ENCODE results near the gene AFF3.

Gene AFF3

DNA sequence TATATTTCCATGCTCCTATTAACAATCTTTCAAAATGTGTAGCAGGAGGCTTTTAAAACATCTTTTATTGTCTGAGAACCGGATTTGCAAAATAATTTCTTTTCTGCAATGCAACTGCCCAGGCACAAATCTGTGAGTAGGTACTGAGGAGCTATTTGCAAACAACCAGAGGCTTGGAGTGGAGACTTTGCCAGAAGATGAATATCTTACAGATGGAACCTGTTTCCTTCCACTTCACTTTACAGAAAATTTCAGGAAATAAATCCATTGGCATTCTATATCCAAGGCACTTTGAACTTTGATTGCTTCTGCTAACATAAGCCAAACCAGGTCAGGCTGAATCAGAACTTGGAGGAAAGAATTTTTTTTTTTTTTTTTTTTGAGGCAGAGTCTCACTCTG lies 415.2 kb downstream of the AFF3 start:
- in situ Hi-C loops (cut with MboI; ENCODE audit: low sequenced_read_pairs) = no loop called here

GRCh38 chr2:99726691-99727090 lies 415.7 kb downstream of the AFF3 start:
- in situ Hi-C loops (cut with MboI; ENCODE audit: low sequenced_read_pairs) = no loop called here

GRCh38 chr2:99725820-99726219 lies 416.6 kb downstream of the AFF3 start:
- in situ Hi-C loops (cut with MboI; ENCODE audit: low sequenced_read_pairs) = no loop called here

- in situ Hi-C loops (cut with MboI; ENCODE audit: low sequenced_read_pairs) = no loop called here
These were observed 419.9 kb downstream of the AFF3 start for GRCh38 chr2:99722476-99722875.

DNA sequence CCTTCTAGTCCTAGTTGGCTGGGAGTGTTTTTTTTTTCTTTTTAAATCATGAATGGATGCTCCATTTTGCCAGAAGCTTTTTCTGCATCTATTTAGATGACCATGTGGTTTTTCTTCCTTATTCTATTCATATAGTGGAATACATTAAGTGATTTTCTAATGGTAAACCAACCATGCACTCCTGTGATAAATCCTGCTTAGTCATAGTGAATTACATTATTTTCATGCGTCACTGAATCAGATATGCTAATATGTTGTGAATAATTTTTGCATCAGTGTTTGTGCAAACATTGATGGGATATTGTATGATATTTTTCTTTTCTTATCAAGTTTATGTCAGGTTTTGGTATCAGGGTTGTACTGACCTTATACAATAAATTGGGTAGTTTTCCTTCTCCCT lies 423.3 kb downstream of the AFF3 start:
- in situ Hi-C loops (cut with MboI; ENCODE audit: low sequenced_read_pairs) = no loop called here

DNA sequence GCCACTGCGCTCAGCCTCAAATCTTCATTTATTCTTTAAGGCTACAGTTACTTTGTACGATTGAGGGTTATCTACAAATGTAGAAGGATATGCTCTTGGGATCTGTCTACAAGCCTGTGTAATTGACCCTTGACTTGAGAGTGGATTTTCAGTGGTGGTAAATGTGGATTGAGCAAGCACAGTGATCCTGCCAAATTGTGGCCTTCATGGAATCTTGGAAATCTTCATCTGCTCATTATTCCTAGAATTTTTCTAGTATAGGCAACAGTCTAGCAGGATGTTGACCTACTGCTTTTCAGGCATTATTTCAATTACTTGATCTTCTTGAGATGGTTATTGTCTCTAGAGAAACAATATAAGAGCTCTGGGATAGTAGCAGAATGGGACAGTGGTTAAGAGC lies 426.4 kb downstream of the AFF3 start:
- in situ Hi-C loops (cut with MboI; ENCODE audit: low sequenced_read_pairs) = no loop called here

DNA sequence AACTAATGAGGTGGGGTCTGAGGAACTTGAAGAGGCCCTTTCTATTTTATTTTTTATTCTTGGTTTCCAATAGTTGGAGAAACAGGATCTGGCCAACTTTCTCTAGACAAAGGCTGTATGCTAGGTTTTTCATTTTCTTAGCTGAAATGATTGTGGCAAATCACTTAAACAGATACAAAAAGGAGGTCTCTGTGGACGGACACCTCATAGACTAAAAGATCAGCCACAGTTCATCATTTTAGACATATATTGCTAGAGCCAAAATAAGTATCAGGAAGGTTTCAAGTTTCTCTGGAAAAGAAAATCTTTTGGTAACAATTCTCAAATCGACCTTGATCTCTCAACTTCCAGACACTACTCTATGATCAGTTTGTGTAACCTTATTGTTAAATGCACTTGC lies 428.0 kb downstream of the AFF3 start:
- in situ Hi-C loops (cut with MboI; ENCODE audit: low sequenced_read_pairs) = no loop called here

DNA sequence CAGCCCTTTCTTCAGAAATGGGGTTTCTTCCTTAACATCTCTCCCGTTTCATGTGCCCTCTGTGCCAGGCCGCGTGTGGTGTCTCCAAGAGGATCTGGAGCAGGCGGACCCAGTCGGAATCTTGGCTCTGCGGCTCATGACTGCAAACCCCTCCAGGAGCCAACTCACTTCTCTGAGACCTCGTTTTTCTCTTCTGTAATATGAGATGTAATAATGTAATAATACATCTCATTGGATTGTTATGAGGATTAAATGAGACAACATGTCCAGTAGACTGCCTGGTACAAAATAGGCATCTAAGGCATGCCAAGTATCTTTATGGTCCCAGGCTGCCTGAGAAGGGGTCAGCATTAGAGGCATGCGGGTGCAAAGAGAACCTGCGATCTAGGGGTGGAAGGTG lies 431.2 kb downstream of the AFF3 start:
- in situ Hi-C loops (cut with MboI; ENCODE audit: low sequenced_read_pairs) = no loop called here

DNA sequence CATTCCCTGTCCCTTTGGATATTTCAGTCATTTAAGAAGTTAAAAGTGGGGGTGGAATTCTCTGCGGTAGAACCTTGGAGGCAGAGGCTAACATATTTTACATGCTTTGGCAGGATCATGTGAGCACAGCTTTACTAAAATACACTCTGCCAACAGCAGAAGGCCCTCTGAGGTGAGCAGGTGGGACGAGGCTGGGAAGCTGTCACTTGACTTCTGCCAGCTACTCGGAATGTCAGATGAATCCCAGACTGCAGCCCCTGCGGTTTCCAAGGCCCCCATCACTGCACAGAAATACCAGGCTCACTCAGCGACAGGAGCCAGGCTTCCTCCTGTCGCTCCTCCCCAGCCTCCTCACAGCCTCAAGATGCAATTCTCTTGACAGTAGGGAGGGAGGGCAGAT lies 431.7 kb downstream of the AFF3 start:
- in situ Hi-C loops (cut with MboI; ENCODE audit: low sequenced_read_pairs) = no loop called here

- in situ Hi-C loops (cut with MboI; ENCODE audit: low sequenced_read_pairs) = no loop called here
These were observed 433.2 kb downstream of the AFF3 start for GRCh38 chr2:99709229-99709628.

DNA sequence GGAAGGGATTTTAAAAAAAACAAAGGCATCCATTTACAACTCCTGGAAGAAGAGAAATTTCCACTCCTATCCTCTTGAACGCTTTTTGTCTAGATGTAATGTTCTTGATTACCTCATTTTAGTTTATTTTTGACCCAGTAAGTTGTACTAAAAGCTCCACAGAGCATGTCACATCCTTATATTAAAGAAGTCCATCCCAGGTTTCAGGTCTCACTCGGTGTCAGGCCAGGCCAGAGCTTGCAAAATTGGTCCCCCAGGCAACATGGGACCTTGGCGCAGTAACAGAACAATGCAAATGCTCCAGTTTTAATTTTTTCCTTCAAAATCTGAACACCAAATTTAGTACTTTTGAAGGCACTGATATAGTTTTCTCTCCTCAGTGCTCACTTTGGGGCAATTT lies 434.2 kb downstream of the AFF3 start:
- in situ Hi-C loops (cut with MboI; ENCODE audit: low sequenced_read_pairs) = no loop called here

DNA sequence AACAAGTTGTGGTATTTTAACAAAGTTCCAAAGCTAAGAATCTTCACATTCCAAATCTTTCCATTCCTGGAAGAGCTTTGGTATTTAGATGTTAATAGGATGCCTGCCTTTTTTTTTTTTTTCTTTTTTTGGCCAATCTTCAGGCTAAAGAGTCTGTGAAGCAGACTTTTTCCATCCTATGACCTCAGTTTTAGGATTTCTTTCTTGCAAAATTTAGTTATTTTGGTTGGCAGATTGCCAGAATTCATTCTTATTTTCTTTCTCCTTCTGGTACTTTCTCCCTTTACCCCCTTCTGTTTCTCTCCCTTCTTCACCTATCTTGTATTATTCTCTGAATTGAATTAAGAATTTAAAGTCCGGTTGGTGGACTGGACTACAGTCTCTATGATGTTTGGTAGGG lies 434.8 kb downstream of the AFF3 start:
- in situ Hi-C loops (cut with MboI; ENCODE audit: low sequenced_read_pairs) = no loop called here

- in situ Hi-C loops (cut with MboI; ENCODE audit: low sequenced_read_pairs) = no loop called here
These were observed 435.7 kb downstream of the AFF3 start for GRCh38 chr2:99706735-99707134.

DNA sequence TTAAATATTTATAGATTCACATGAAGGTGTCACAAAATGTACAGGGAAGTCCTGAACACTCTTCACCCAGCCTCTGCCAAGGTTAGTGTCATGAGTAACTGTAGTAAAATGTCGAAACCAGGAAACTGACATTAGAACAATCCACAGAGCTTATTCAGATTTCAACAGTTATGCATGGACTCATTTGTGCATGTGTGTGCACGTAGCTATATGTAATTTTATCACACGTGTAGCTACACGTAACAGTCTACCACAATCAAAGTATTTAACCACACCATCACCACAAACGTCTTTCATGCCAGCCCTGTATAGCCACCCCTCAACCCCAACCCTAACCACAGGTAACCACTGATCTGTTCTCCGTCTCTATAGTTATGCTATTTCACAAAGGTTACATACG lies 440.9 kb downstream of the AFF3 start:
- in situ Hi-C loops (cut with MboI; ENCODE audit: low sequenced_read_pairs) = no loop called here

- in situ Hi-C loops (cut with MboI; ENCODE audit: low sequenced_read_pairs) = no loop called here
These were observed 441.6 kb downstream of the AFF3 start for GRCh38 chr2:99700482-99701398.

DNA sequence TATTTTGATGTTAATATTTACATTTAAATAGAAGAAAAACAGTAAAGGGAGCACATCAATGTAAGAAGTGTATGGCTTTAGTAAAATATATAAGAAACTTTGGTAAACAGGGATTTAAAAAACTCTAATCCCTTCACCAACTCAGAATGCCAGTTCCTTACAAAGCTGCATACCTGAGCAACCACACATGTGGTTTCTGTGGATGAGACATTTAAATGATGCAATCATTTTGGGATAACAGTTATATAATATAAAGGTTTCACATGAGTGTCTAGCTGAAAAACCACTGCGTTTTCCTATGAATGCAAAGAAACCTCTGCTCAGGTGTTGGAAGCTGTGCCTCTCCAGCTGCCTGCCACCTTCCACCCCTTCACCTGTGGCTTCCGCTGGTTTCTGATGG lies 443.5 kb downstream of the AFF3 start:
- in situ Hi-C loops (cut with MboI; ENCODE audit: low sequenced_read_pairs) = no loop called here

DNA sequence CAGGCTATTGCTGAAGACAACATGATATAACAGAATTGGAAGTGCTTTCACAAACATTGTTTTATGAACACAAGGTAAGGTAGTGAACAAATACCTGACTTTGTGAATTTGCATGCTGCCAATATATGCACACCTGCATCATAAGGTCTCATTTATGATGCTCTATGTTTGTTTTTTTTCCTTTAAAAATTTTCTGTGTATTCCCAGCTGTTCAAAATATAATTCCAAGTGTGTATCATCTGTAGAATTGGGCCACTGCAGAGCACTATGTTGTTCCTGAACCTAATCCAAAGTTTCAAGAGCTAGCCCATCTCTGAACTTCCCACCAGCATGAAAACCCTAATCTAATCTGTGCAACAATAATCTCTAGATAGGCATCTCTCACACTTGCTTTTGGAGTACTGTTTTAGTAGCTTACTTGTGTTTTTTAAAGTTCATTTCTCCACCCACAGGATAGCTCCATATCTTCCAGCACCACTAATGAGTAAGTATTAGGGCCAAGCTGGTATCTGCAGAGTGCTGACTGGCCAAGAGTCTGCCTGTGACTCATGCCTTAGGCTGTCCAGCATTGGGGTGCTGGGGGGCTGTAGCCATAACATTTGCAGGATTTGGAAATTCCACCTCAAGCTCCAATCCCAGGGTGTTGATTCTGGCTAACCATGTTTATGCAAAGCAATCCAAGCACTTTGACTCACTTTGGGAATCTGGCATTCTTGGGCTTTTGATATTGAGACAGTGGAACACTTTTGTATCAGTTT lies 444.4 kb downstream of the AFF3 start:
- in situ Hi-C loops (cut with MboI; ENCODE audit: low sequenced_read_pairs) = no loop called here

DNA sequence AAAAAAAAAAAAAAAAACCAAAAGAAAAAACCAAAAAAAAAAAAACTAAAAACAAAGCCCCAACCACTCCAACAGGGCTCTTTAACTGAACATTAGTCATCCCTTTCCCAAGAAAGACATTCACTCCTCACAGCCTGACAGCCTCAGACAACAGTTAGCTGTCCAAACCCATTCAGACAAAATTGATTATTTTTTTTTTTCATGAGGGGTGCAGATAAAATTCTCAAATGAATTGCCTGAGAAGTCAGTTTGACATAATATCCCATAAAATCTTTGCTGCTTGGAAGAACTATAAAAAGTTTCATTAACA lies 446.5 kb downstream of the AFF3 start:
- in situ Hi-C loops (cut with MboI; ENCODE audit: low sequenced_read_pairs) = no loop called here

- in situ Hi-C loops (cut with MboI; ENCODE audit: low sequenced_read_pairs) = no loop called here
These were observed 447.1 kb downstream of the AFF3 start for GRCh38 chr2:99695130-99695943.

GRCh38 chr2:99694331-99694730 lies 448.1 kb downstream of the AFF3 start:
- in situ Hi-C loops (cut with MboI; ENCODE audit: low sequenced_read_pairs) = no loop called here

DNA sequence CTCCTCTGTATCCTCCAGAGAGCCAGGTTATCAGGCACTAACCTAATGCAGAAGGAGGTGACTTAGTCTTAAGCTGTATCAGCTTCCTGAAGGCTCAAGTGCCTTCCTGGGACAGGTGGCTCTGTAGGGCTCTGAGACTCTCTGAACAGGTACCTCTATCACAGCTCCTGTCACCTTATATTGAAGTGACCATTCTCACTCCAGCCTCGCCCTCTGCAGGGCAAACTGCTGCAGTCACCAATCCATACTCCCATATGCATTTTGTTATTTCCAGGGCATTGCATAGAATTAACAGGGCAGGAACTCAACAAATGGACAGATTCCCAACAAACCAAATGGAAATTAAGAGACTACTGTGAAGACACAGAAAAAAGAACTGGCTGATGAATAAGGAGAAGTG lies 449.6 kb downstream of the AFF3 start:
- in situ Hi-C loops (cut with MboI; ENCODE audit: low sequenced_read_pairs) = no loop called here

- in situ Hi-C loops (cut with MboI; ENCODE audit: low sequenced_read_pairs) = no loop called here
These were observed 450.5 kb downstream of the AFF3 start for GRCh38 chr2:99691926-99692325.
